HCT116 (cell line): Measurements from ENCODE around the gene STOX2. TPM values are rescaled to one million over a fixed set of nuclear protein-coding genes. Genes with fewer than 3 reads are reported as not detected.

Experiments
- ATAC-seq: fragments of 200-7000 bp; cut with Tn5 transposase; 2 replicates; pipeline ENCODE4 v1.9.1; 2020; ENCODE audit warnings: mild to moderate bottlenecking, moderate library complexity
- BruUV-seq: library from RNA; stranded (reverse); fragments of 400-500 nt; replicated peaks from 2 replicates; lab custom pipeline; 2021; lab: Mats Ljungman, UMichigan
- CTCF ChIA-PET: fragments of 300-600 bp; sonication (Branson Sonifier 250); formaldehyde crosslinking; loops from one replicate; lab custom pipeline; 2021; ENCODE audit warnings: antibody characterized with exemption; lab: Charles Lee
- POLR2A ChIA-PET: fragments of 300-600, 350-600 bp; sonication (Branson Sonifier 250); formaldehyde crosslinking; loops from one replicate; lab custom pipeline; 2021; ENCODE audit warnings: antibody characterized with exemption; lab: Charles Lee
- RAD21 ChIA-PET, 2 experiments: fragments of 300-600 bp; sonication (Branson Sonifier 250); formaldehyde crosslinking; loops; one replicate each; lab custom pipeline; 2023; ENCODE audit warnings: low total read pairs in 2 of 2; ENCODE audit not compliant: uncharacterized antibody in 2 of 2, unreplicated experiment in 2 of 2, low non-redundant PET in 1 of 2; lab: Charles Lee
- DNase-seq: peaks from one replicate; pipeline ENCODE4 v3.0.0-alpha.2; 2010; ENCODE audit warnings: low read depth, low spot score
- H2AFZ ChIP-seq: fragments of 200-600 bp; shearing (Covaris generic), sonication (generic); 2 replicates; pipeline ENCODE4 v1.6.1; 2017; ENCODE audit warnings: low read depth, mixed run types, mixed read lengths, antibody characterized with exemption, low read length; ENCODE audit not compliant: poor library complexity, severe bottlenecking
- H3K27ac ChIP-seq: 2 replicates; pipeline ENCODE4 v1.5.1; 2012; ENCODE audit warnings: low read depth, low read length
- H3K27me3 ChIP-seq: fragments of 200-600 bp; sonication (generic); 2 replicates; pipeline ENCODE4 v1.6.1; 2016; ENCODE audit warnings: mixed run types, low read length, mixed read lengths; ENCODE audit not compliant: insufficient read depth
- H3K36me3 ChIP-seq, 2 experiments: fragments of 200-500 bp in 1 of 2; fragments of 200-600 bp in 1 of 2; sonication (Bioruptor generic) in 1 of 2; sonication (generic) in 1 of 2; 2 replicates each; pipeline versions ENCODE4 v1.5.1 to v1.6.1; 2014 to 2016; ENCODE audit warnings: low read length in 2 of 2, inconsistent platforms in 1 of 2, mixed read lengths in 1 of 2, mixed run types in 1 of 2; ENCODE audit not compliant: insufficient read depth in 2 of 2, control insufficient read depth in 1 of 2
- H3K4me1 ChIP-seq, 2 experiments: fragments of 200-600 bp in 1 of 2; sonication (generic) in 1 of 2; 2 replicates each; pipeline versions ENCODE4 v1.5.1 to v1.6.1; 2012 to 2017; ENCODE audit warnings: low read length in 2 of 2, inconsistent platforms in 1 of 2, mild to moderate bottlenecking in 1 of 2, mixed read lengths in 1 of 2, mixed run types in 1 of 2, moderate library complexity in 1 of 2; ENCODE audit not compliant: insufficient read depth in 2 of 2, control insufficient read depth in 1 of 2
- H3K4me2 ChIP-seq: fragments of 200-600 bp; sonication (generic); 2 replicates; pipeline ENCODE4 v1.6.1; 2017; ENCODE audit warnings: mixed run types, low read length, mixed read lengths
- H3K4me3 ChIP-seq, 2 experiments: fragments of 200-600 bp in 1 of 2; sonication (generic) in 1 of 2; replicated peaks in 1 of 2; 2 replicates each; pipeline ENCODE4 v1.5.1; 2011 to 2016; ENCODE audit warnings: low read length in 2 of 2, control low read depth in 1 of 2, low read depth in 1 of 2, mild to moderate bottlenecking in 1 of 2, mixed read lengths in 1 of 2, mixed run types in 1 of 2
- H3K79me2 ChIP-seq: fragments of 200-600 bp; sonication (generic); 2 replicates; pipeline ENCODE4 v1.6.1; 2017; ENCODE audit warnings: mild to moderate bottlenecking, mixed run types, low read length, moderate library complexity, mixed read lengths; ENCODE audit not compliant: insufficient read depth
- H3K9ac ChIP-seq: fragments of 200-600 bp; sonication (generic); 2 replicates; pipeline ENCODE4 v1.6.1; 2016; ENCODE audit warnings: low read length, mixed read lengths
- H3K9me2 ChIP-seq: fragments of 200-600 bp; sonication (generic), shearing (Covaris generic); 2 replicates; pipeline ENCODE4 v1.6.1; 2017; ENCODE audit warnings: mixed run types, mild to moderate bottlenecking, moderate library complexity; ENCODE audit not compliant: insufficient read depth
- H3K9me3 ChIP-seq, 2 experiments: fragments of 200-500 bp in 1 of 2; fragments of 200-600 bp in 1 of 2; sonication (Bioruptor generic) in 1 of 2; sonication (generic) in 1 of 2; 2 replicates each; pipeline ENCODE4 v1.6.1; 2014 to 2017; ENCODE audit warnings: low read length in 2 of 2, mixed read lengths in 2 of 2, inconsistent platforms in 1 of 2, low read depth in 1 of 2, mild to moderate bottlenecking in 1 of 2, mixed run types in 1 of 2, moderate library complexity in 1 of 2; ENCODE audit not compliant: control insufficient read depth in 1 of 2, insufficient read depth in 1 of 2
- H4K20me1 ChIP-seq: fragments of 200-600 bp; sonication (generic), shearing (Covaris generic); 2 replicates; pipeline ENCODE4 v1.6.1; 2017; ENCODE audit warnings: mixed run types, mild to moderate bottlenecking, moderate library complexity; ENCODE audit not compliant: insufficient read depth
- CEBPB ChIP-seq: IDR thresholded peaks from 2 replicates; pipeline ENCODE4 v1.6.1; 2012; ENCODE audit warnings: low read depth
- CTCF ChIP-seq, 3 experiments: fragments of 200-600 bp in 1 of 3; sonication (generic) in 1 of 3; IDR thresholded peaks in 2 of 3; conservative IDR thresholded peaks in 1 of 3; 2 replicates each; pipeline ENCODE4 v1.5.1; 2012 to 2017; ENCODE audit warnings: low read depth in 2 of 3, low read length in 2 of 3, antibody characterized with exemption in 1 of 3, borderline replicate concordance in 1 of 3, control low read depth in 1 of 3, mild to moderate bottlenecking in 1 of 3, mixed read lengths in 1 of 3, mixed run types in 1 of 3, moderate library complexity in 1 of 3; ENCODE audit not compliant: insufficient read depth in 1 of 3
- EGR1 ChIP-seq: IDR thresholded peaks from 2 replicates; pipeline ENCODE4 v1.6.1; 2012; ENCODE audit warnings: low read depth
- EZH2 ChIP-seq: fragments of 200-600 bp; sonication (generic); IDR thresholded peaks from 2 replicates; pipeline ENCODE4 v1.6.1; 2017; ENCODE audit warnings: antibody characterized with exemption, mixed run types
- EZH2phosphoT487 ChIP-seq: fragments of 200-600 bp; IDR thresholded peaks from 2 replicates; pipeline ENCODE4 v1.6.1; 2018; ENCODE audit warnings: antibody characterized with exemption, borderline replicate concordance
- JUND ChIP-seq: IDR thresholded peaks from 2 replicates; pipeline ENCODE4 v1.6.1; 2012
- POLR2A ChIP-seq: IDR thresholded peaks from 2 replicates; pipeline ENCODE4 v1.7.0; 2011; ENCODE audit warnings: borderline replicate concordance; ENCODE audit not compliant: insufficient read depth, insufficient read length; ENCODE audit errors: extremely low read depth
- POLR2AphosphoS5 ChIP-seq: IDR thresholded peaks from 2 replicates; pipeline ENCODE4 v1.6.1; 2011; ENCODE audit warnings: mild to moderate bottlenecking, low read depth, low read length, moderate library complexity
- RAD21 ChIP-seq: IDR thresholded peaks from 2 replicates; pipeline ENCODE4 v1.6.1; 2012; ENCODE audit warnings: low read depth, mild to moderate bottlenecking
- SP1 ChIP-seq: IDR thresholded peaks from 2 replicates; pipeline ENCODE4 v1.6.1; 2012; ENCODE audit warnings: low read depth
- SRF ChIP-seq: IDR thresholded peaks from 2 replicates; pipeline ENCODE4 v1.6.1; 2012; ENCODE audit warnings: low read depth
- YY1 ChIP-seq: IDR thresholded peaks from 2 replicates; pipeline ENCODE4 v1.6.1; 2011; ENCODE audit warnings: low read length, low read depth, moderate library complexity, mild to moderate bottlenecking; ENCODE audit not compliant: insufficient replicate concordance; ENCODE audit errors: extremely low read depth
- ZFX ChIP-seq: fragments of 450-650 bp; IDR thresholded peaks from 2 replicates; pipeline ENCODE4 v1.6.1; 2017
- intact Hi-C: fragments of 100-400 bp; cut with micrococcal nuclease; formaldehyde crosslinking; loops from 2 replicates; pipeline ENCODE4 v1.10.0; 2022
- total RNA-seq: library from RNA; stranded (reverse); gene quantifications from one replicate; pipeline ENCODE4 v1.2.1, GENCODE V29; 2021; ENCODE audit not compliant: unreplicated experiment
- TF ChIP-seq, protein P1 (sequence below): IDR thresholded peaks from 2 replicates; pipeline ENCODE4 v1.6.1; 2011; ENCODE audit warnings: mild to moderate bottlenecking, low read length, moderate library complexity; ENCODE audit not compliant: insufficient replicate concordance; ENCODE audit errors: extremely low read depth

The STOX2 gene
- total RNA-seq, 1 experiment from 2014 or later: 6.3 TPM

DNA sequence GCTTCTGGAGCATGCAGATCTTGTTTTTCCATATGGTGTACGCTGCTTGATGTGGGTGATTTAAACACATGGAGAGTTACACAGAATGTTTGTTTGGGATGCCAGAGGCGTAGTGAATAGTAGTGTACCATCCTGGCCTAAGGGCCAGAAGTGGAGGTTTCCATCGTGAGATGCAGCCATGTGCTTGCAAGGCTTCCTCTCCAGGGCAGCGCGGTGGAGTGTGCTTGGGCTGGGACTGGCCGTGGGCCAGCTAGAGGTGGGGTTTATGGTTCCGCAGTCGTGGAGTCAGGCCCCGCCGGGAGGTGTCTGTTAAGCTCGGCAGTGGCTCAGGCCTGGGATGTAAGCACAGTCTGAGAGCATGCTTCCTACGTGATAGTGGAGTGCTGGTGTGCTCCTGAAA, 14.0 kb downstream of the STOX2 start:
- no peaks in the 10 kb centered on the region for H3K9me3 ChIP-seq
- no peaks in the 10 kb centered on the region for H4K20me1 ChIP-seq
- RAD21 ChIA-PET: no interaction called here
- intact Hi-C loops: no loop called here
- peaks cover 2 to 8% of the 10 kb centered on the region in 2 experiments; a peak in 3 of 4 replicates for H3K4me1 ChIP-seq
- H3K4me2 ChIP-seq: no peak overlapping the region
- H3K9ac ChIP-seq: no peak overlapping the region
- ATAC-seq: no peak
- CTCF ChIA-PET: no interaction called here
- no peaks in the 10 kb centered on the region for H3K79me2 ChIP-seq
- POLR2A ChIA-PET: no interaction called here
- no peak overlapping the region for H3K27ac ChIP-seq
- H3K27me3 ChIP-seq: no peaks in the 10 kb centered on the region
- H3K4me3 ChIP-seq: no peak overlapping the region
- TF ChIP-seq CEBPB (no peak), EZH2phosphoT487 (no peak), ZFX (no peak)
- TF ChIP-seq, protein P1, sequence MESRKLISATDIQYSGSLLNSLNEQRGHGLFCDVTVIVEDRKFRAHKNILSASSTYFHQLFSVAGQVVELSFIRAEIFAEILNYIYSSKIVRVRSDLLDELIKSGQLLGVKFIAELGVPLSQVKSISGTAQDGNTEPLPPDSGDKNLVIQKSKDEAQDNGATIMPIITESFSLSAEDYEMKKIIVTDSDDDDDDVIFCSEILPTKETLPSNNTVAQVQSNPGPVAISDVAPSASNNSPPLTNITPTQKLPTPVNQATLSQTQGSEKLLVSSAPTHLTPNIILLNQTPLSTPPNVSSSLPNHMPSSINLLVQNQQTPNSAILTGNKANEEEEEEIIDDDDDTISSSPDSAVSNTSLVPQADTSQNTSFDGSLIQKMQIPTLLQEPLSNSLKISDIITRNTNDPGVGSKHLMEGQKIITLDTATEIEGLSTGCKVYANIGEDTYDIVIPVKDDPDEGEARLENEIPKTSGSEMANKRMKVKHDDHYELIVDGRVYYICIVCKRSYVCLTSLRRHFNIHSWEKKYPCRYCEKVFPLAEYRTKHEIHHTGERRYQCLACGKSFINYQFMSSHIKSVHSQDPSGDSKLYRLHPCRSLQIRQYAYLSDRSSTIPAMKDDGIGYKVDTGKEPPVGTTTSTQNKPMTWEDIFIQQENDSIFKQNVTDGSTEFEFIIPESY: no peak
- no TSS peak for BruUV-seq
- DNase-seq: no peak
- no peaks in the 10 kb centered on the region for H3K36me3 ChIP-seq
- no peak overlapping the region for H2AFZ ChIP-seq
- H3K9me2 ChIP-seq: no peaks in the 10 kb centered on the region

- DNase-seq (no peak), ATAC-seq (no peak)
- Histone ChIP-seq H2AFZ (no peak overlapping the region), H3K4me1 (peaks cover 2 to 8% of the 10 kb centered on the region in 2 experiments; a peak in 3 of 4 replicates), H3K79me2 (no peaks in the 10 kb centered on the region), H4K20me1 (no peaks in the 10 kb centered on the region), H3K4me3 (no peak overlapping the region), H3K9me3 (no peaks in the 10 kb centered on the region), H3K9me2 (no peaks in the 10 kb centered on the region), H3K27ac (no peak overlapping the region), H3K36me3 (no peaks in the 10 kb centered on the region), H3K4me2 (peak overlapping the region; percentile 10; the same call in 1 of the 2 replicates), H3K27me3 (no peaks in the 10 kb centered on the region), H3K9ac (no peak overlapping the region)
- TF ChIP-seq EGR1: no peak
- TF ChIP-seq POLR2A: no peak
- TF ChIP-seq EZH2: no peak
- TF ChIP-seq SRF: no peak
- no peak for TF ChIP-seq SP1
- TF ChIP-seq, protein P1: no peak
- TF ChIP-seq RAD21: no peak
- TF ChIP-seq YY1: no peak
- no peak for TF ChIP-seq JUND
- TF ChIP-seq CTCF (IDR thresholded peaks at IDR 0.05 in 2 of 3, conservative IDR thresholded peaks at IDR 0.05 in 1 of 3; ENCODE audit: borderline replicate concordance in 1 of 3, insufficient read depth in 1 of 3, low read depth in 2 of 3, low read length in 2 of 3): no peak
- TF ChIP-seq POLR2AphosphoS5: no peak
- ChIA-PET POLR2A (no interaction called here), CTCF (no interaction called here), RAD21 (no interaction called here)
- no TSS peak for BruUV-seq
- intact Hi-C loops: no loop called here
Observed at GRCh38 chr4:183920512-183920911, 15.4 kb downstream of the STOX2 start.
